A549 (cell line): ENCODE measurements around the gene BMP10. TPM values are rescaled to one million over a fixed set of nuclear protein-coding genes. Genes with fewer than 3 reads are reported as not detected.

Experiments
- ATAC-seq, 2 experiments: fragments of 200-7000 bp in 1 of 2; fragments of >200 bp in 1 of 2; cut with Nextera tagmentation in 1 of 2; cut with Tn5 transposase in 1 of 2; 3 replicates each; pipeline versions ENCODE4 v1.8.0 to v1.9.1; 2018 to 2020; ENCODE audit warnings: mild to moderate bottlenecking in 1 of 2, moderate library complexity in 1 of 2
- CTCF ChIA-PET: fragments of 300-600 bp; sonication (Branson Sonifier 250); formaldehyde crosslinking; extraction: SDS; loops from one replicate; lab custom pipeline; 2021; ENCODE audit warnings: antibody characterized with exemption, inconsistent platforms; lab: Yijun Ruan, JAX
- POLR2A ChIA-PET: fragments of 350-600 bp; formaldehyde crosslinking; extraction: SDS; loops from one replicate; lab custom pipeline; 2021; ENCODE audit warnings: antibody characterized with exemption, inconsistent platforms; lab: Yijun Ruan, JAX
- DNase-seq, 2 experiments: peaks; one replicate each; pipeline versions ENCODE4 v3.0.0 to v3.0.0-alpha.2; 2011 to 2016; ENCODE audit warnings: low read depth in 1 of 2, low spot score in 1 of 2
- FAIRE-seq: peaks from 2 replicates; lab custom pipeline; 2011; peaks lifted over from hg19 to GRCh38; lab: Jason Lieb, UNC
- H3K27ac ChIP-seq, 2 experiments: fragments of >200 bp; sonication (Bioruptor Twin); formaldehyde crosslinking; 3 replicates each; pipeline ENCODE4 v1.5.1; 2016 to 2017
- H3K4me1 ChIP-seq: fragments of >200 bp; sonication (Bioruptor Twin); formaldehyde crosslinking; 3 replicates; pipeline ENCODE4 v1.6.1; 2016
- H3K4me2 ChIP-seq: fragments of >200 bp; sonication (Bioruptor Twin); formaldehyde crosslinking; 3 replicates; pipeline ENCODE4 v1.6.1; 2016
- H3K4me3 ChIP-seq: fragments of >200 bp; sonication (Bioruptor Twin); formaldehyde crosslinking; 3 replicates; pipeline ENCODE4 v1.5.1; 2016
- H3K9me3 ChIP-seq: fragments of >200 bp; sonication (Bioruptor Twin); formaldehyde crosslinking; 3 replicates; pipeline ENCODE4 v1.6.1; 2016
- ATOH8 ChIP-seq: fragments of 250-450 bp; sonication (Bioruptor Pico); IDR thresholded peaks from 2 replicates; pipeline ENCODE4 v1.5.0; 2020; ENCODE audit warnings: low read depth, mild to moderate bottlenecking, moderate library complexity
- CHD4 ChIP-seq: fragments of 200-600 bp; sonication (generic); IDR thresholded peaks from 2 replicates; pipeline ENCODE4 v1.6.1; 2016; ENCODE audit warnings: antibody characterized with exemption, mild to moderate bottlenecking, borderline replicate concordance
- E2F6 ChIP-seq: IDR thresholded peaks from 2 replicates; pipeline ENCODE4 v1.6.1; 2012; ENCODE audit warnings: low read depth, borderline replicate concordance
- EHMT2 ChIP-seq: fragments of 200-600 bp; sonication (generic); IDR thresholded peaks from 2 replicates; pipeline ENCODE4 v1.6.1; 2016; ENCODE audit warnings: antibody characterized with exemption, low read depth, mild to moderate bottlenecking, moderate library complexity
- ELK1 ChIP-seq: fragments of 150-350 bp; IDR thresholded peaks from 2 replicates; pipeline ENCODE4 v1.6.1; 2014; ENCODE audit warnings: low read depth, mild to moderate bottlenecking, low read length
- HES2 ChIP-seq: fragments of >200 bp; sonication (Bioruptor Twin); formaldehyde crosslinking; IDR thresholded peaks from 2 replicates; pipeline ENCODE4 v1.6.1; 2016
- HEYL ChIP-seq: fragments of 250-450 bp; sonication (Bioruptor Pico); IDR thresholded peaks from 2 replicates; pipeline ENCODE4 v1.8.0; 2021; ENCODE audit warnings: mild to moderate bottlenecking, moderate library complexity
- HOXB13 ChIP-seq: fragments of 250-450 bp; sonication (Bioruptor Pico); IDR thresholded peaks from 2 replicates; pipeline ENCODE4 v1.5.0; 2020; ENCODE audit warnings: low read depth, mild to moderate bottlenecking, moderate library complexity
- KDM1A ChIP-seq: fragments of 200-600 bp; sonication (generic); IDR thresholded peaks from 2 replicates; pipeline ENCODE4 v1.6.1; 2016; ENCODE audit warnings: low read depth, mild to moderate bottlenecking
- MAX ChIP-seq: IDR thresholded peaks from 2 replicates; pipeline ENCODE4 v1.6.1; 2012
- MAZ ChIP-seq: fragments of 150-350 bp; IDR thresholded peaks from 2 replicates; pipeline ENCODE4 v1.6.1; 2014; ENCODE audit warnings: antibody characterized with exemption, low read depth, low read length, borderline replicate concordance
- NFE2L2 ChIP-seq: fragments of 150-350 bp; conservative IDR thresholded peaks from 2 replicates; pipeline ENCODE4 v1.6.1; 2014; ENCODE audit warnings: low read length
- NPAS2 ChIP-seq: fragments of 250-450 bp; sonication (Bioruptor Pico); IDR thresholded peaks from 2 replicates; pipeline ENCODE4 v1.8.0; 2022; ENCODE audit warnings: mild to moderate bottlenecking, moderate library complexity, borderline replicate concordance
- NR3C1 ChIP-seq: fragments of >200 bp; sonication (Bioruptor Twin); formaldehyde crosslinking; IDR thresholded peaks from 3 replicates; pipeline ENCODE4 v1.6.1; 2017
- PBX3 ChIP-seq: IDR thresholded peaks from 2 replicates; pipeline ENCODE4 v1.6.1; 2012
- PHF8 ChIP-seq: fragments of 200-600 bp; sonication (generic); IDR thresholded peaks from 2 replicates; pipeline ENCODE4 v1.6.1; 2016; ENCODE audit warnings: low read depth, mild to moderate bottlenecking, antibody characterized with exemption, moderate library complexity, borderline replicate concordance
- POLR2A ChIP-seq: IDR thresholded peaks from 2 replicates; pipeline ENCODE4 v1.6.1; 2012; ENCODE audit warnings: mild to moderate bottlenecking, low read length
- POLR2AphosphoS2 ChIP-seq: conservative IDR thresholded peaks from 2 replicates; pipeline ENCODE4 v1.6.1; 2012; ENCODE audit warnings: low read length, improper control_type of control experiment, inconsistent platforms
- RARB ChIP-seq: fragments of 250-450 bp; sonication (Bioruptor Pico); IDR thresholded peaks from 2 replicates; pipeline ENCODE4 v1.8.0; 2021; ENCODE audit warnings: mild to moderate bottlenecking, moderate library complexity
- REST ChIP-seq: fragments of 200-600 bp; sonication (generic); IDR thresholded peaks from 2 replicates; pipeline ENCODE4 v1.6.1; 2016; ENCODE audit warnings: antibody characterized with exemption, mild to moderate bottlenecking, moderate library complexity
- RFX5 ChIP-seq: fragments of 450-650 bp; IDR thresholded peaks from 2 replicates; pipeline ENCODE4 v1.7.1; 2014; ENCODE audit warnings: antibody characterized with exemption, mild to moderate bottlenecking, moderate library complexity
- SMC3 ChIP-seq: fragments of >200 bp; sonication (Bioruptor Twin); formaldehyde crosslinking; IDR thresholded peaks from 3 replicates; pipeline ENCODE4 v1.6.1; 2018; ENCODE audit warnings: inconsistent platforms
- TFCP2L1 ChIP-seq: fragments of 250-450 bp; sonication (Bioruptor Pico); IDR thresholded peaks from 2 replicates; pipeline ENCODE4 v1.5.0; 2021; ENCODE audit warnings: mild to moderate bottlenecking
- TP53 ChIP-seq: fragments of 250-450 bp; sonication (Bioruptor Pico); IDR thresholded peaks from 2 replicates; pipeline ENCODE4 v1.5.0; 2021; ENCODE audit warnings: mild to moderate bottlenecking, moderate library complexity
- USF2 ChIP-seq: fragments of 450-650 bp; IDR thresholded peaks from 2 replicates; pipeline ENCODE4 v1.6.1; 2014; ENCODE audit warnings: antibody characterized with exemption
- ZC3H11A ChIP-seq: fragments of 450-650 bp; IDR thresholded peaks from 2 replicates; pipeline ENCODE4 v1.6.1; 2014; ENCODE audit warnings: antibody characterized with exemption, mild to moderate bottlenecking
- ZFP36 ChIP-seq: fragments of 450-650 bp; IDR thresholded peaks from 2 replicates; pipeline ENCODE4 v1.6.1; 2014; ENCODE audit warnings: borderline replicate concordance; ENCODE audit not compliant: partially characterized antibody
- ZNF302 ChIP-seq: fragments of 250-450 bp; sonication (Bioruptor Pico); IDR thresholded peaks from 2 replicates; pipeline ENCODE4 v1.9.0; 2021; ENCODE audit warnings: inconsistent platforms, mild to moderate bottlenecking, moderate library complexity
- WGBS: methylation state at CpG from one replicate; pipeline ENCODE4 v1.1.6; 2017; ENCODE audit errors: missing lambda C conversion rate; 5-methylcytosine and 5-hydroxymethylcytosine counted together
- polyA plus RNA-seq, 4 experiments: library from polyadenylated mRNA; depleted of rRNA in 3 of 4; stranded (reverse); fragments of >200 nt; fragmentation: RNase III in 1 of 4; extraction: RNeasy Plus Mini Kit Qiagen cat#74134 plus additional on column Dnase treatment in 1 of 4; gene quantifications; 2 replicates in 3 of 4; 3 replicates in 1 of 4; pipeline ENCODE4 v1.2.3, GENCODE V29; 2011 to 2017

BMP10 gene
- polyA plus RNA-seq, 2 of the 4 experiments (the other 2 are of a cell fraction): not detected

- ATAC-seq (no peak), FAIRE-seq (no peak), DNase-seq (no peak)
- Histone ChIP-seq H3K27ac (peak overlapping the region; percentile 34 to 68; a peak in 5 of 6 replicates), H3K9me3 (no peaks in the 10 kb centered on the region), H3K4me2 (peak overlapping the region; percentile 61), H3K4me3 (no peak overlapping the region; the same call in 2 of the 3 replicates), H3K4me1 (peaks cover 28% of the 10 kb centered on the region)
- ChIA-PET POLR2A (no interaction called here), CTCF (interaction anchor here (0.7 to 2.2 kb wide), 8 partner anchors 8 to 149 kb away, joined by 3 to 8 read pairs (median 3); no protein-coding TSS in a partner anchor)
- TF ChIP-seq PHF8 (no peak), TFCP2L1 (CRISPR knock-in tag) (no peak), TP53 (CRISPR knock-in tag) (no peak), SMC3 (no peak), KDM1A (no peak), POLR2AphosphoS2 (no peak), EHMT2 (no peak), REST (no peak), E2F6 (no peak), ZNF302 (no peak), CHD4 (no peak), HOXB13 (CRISPR knock-in tag) (no peak), HES2 (no peak), NFE2L2 (no peak), MAX (no peak), RARB (no peak), RFX5 (no peak), ELK1 (no peak), HEYL (no peak)
- 91% methylated on average over 2 of the region's 2 CpGs for WGBS
These were observed 41.4 kb downstream of the BMP10 start for GRCh38 chr2:68829749-68830148.

- WGBS: 4% methylated on average over 10 of the region's 10 CpGs
- ChIA-PET POLR2A (no interaction called here), CTCF (interaction anchor here (0.6 to 2.2 kb wide), 11 partner anchors 8 to 149 kb away, joined by 3 to 8 read pairs (median 3); no protein-coding TSS in a partner anchor)
- H3K4me1 ChIP-seq: peaks cover 30% of the 10 kb centered on the region
- H3K27ac ChIP-seq: peak overlapping the region; percentile 34 to 68
- FAIRE-seq (no peak), DNase-seq (peak; percentile 71 to 84), ATAC-seq (peak; percentile 83 to 92)
- H3K4me2 ChIP-seq: peak overlapping the region; percentile 61
- peak overlapping the region; percentile 8; the same call in 1 of the 3 replicates for H3K4me3 ChIP-seq
- no peaks in the 10 kb centered on the region for H3K9me3 ChIP-seq
- no peak for TF ChIP-seq MAZ
- no peak for TF ChIP-seq POLR2A
- TF ChIP-seq POLR2AphosphoS2: no peak
- TF ChIP-seq NPAS2 (CRISPR knock-in tag): no peak
- TF ChIP-seq NR3C1: no peak
- TF ChIP-seq KDM1A: no peak
- peak; percentile 80 for TF ChIP-seq USF2
- TF ChIP-seq RARB: no peak
- TF ChIP-seq ZC3H11A: no peak
- no peak for TF ChIP-seq ATOH8 (CRISPR knock-in tag)
- no peak for TF ChIP-seq ZFP36
- TF ChIP-seq PBX3: 0 out of 2 replicates have a peak, but pooled peaks have one; percentile 21
These were observed 42.1 kb downstream of the BMP10 start for GRCh38 chr2:68828887-68829708.
